GM19468 (cell line): ENCODE measurements around the gene MYL6.
"Not testable (repeated sequence)": the region's sequence is repeated elsewhere in the genome, so short reads cannot be mapped to it uniquely, and the experiment has no call there.

ENCODE experiments used
- ATAC-seq: cut with Tn5 transposase; IDR thresholded peaks from one replicate; pipeline ENCODE4 v1.9.1; 2021; ENCODE audit warnings: mild to moderate bottlenecking, moderate library complexity, moderate number of reproducible peaks; ENCODE audit not compliant: unreplicated experiment; ENCODE audit errors: extremely low read depth

MYL6 gene

DNA sequence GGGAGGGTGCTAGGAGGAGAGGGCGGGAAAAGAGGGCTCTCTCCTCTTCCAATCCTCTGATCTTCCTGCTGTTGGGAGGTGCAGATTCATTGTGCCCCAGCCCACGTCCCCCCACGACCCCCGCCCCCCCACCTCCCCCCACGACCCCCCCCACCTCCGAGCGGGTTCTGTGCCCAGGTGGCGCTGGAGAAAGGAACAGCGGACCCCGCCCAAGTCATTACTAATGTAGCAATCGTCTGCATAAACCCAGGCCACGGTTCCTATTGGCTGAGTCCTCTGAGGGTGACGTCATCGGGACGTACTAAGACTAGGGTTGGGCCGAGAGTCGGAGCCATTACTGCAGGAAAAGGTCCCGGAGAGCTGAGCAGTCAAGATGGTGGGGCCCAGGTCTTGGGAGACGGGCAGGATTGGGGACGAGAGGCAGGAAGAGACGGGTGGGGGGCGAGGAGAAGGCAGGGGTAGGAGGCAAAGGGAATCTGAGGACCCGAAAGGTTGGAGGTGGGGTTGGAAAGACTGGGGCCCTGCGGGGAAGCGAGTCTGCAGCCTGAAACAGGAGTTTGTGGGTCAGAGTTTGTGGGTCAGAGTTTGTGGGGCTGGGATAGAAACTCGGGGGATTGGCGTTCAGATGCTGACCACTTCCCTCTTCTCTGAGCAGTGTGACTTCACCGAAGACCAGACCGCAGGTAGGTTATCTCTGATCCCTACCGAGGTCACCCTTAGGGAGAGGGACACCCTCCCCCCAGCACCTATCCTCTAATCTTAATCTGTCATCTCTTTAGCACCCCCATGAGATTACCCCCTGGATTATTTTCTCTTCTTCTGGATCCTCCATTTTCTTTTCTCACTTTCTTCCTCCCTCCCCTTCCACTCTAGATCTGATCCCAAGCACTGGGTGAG, at the start of gene MYL6:
Gene MYL6, plus strand, starts transcription at position 331 of the 897 bp plus-strand sequence. Its CDS starts 43 bp downstream, at position 374.
- peak; percentile 88 for ATAC-seq

DNA sequence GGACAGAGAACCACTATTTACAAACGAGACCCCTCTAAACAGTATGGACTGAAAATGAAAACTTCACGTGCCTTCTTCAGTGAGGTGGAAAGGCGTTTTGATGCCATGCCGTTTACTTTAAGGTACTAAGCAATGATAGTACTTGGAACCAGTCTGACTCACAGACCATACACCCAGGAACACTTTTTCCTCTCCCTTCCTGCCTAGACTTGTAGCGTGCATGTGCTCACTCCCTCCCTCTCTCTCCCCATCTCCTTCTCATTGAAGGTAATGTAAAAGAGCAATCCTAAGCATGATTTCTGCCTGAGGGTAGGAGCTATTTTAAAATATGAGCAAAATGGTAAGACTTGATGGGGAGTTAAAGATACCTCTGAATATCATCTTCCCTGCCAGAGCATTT, 47.6 kb upstream of the MYL6 start:
- ATAC-seq: no peak

DNA sequence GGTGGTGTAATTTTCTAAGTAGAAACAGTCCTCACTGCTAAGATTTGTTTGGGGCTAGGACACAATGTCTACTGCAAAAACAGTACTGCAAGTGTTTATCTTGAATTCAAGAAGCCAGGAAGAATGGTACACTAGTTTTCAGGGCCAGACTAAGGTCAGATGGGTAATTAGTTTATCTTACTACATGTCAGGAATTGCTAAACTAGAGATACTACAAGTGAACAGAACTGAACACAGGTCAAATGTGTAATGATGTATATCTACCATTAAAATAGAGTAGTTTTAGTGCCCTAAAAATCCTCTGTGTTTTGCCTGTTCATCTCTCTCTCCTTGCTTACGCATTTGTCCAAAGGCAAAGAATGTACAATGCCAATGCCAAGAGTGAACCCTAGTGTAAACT, 44.1 kb upstream of the MYL6 start:
- ATAC-seq: no peak

DNA sequence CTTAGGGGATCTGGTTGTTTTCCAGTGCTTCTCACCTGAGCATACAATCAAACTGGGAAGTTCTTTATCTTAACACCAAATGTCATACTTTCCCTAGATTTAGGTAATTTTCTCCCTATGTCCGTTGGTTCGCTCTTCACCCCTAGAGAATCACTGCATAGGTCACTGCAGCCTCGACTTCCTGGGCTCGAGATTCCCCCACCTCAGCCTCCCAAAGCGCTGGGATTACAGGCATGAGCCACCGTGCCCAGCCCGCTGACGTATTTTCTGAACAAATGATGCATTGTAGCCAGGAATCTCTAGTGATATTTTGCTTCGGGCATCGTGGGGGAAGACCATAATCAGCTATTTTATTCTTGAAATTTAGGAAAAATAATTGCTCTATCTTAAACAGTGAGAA, 42.8 kb upstream of the MYL6 start:
- ATAC-seq: no peak

DNA sequence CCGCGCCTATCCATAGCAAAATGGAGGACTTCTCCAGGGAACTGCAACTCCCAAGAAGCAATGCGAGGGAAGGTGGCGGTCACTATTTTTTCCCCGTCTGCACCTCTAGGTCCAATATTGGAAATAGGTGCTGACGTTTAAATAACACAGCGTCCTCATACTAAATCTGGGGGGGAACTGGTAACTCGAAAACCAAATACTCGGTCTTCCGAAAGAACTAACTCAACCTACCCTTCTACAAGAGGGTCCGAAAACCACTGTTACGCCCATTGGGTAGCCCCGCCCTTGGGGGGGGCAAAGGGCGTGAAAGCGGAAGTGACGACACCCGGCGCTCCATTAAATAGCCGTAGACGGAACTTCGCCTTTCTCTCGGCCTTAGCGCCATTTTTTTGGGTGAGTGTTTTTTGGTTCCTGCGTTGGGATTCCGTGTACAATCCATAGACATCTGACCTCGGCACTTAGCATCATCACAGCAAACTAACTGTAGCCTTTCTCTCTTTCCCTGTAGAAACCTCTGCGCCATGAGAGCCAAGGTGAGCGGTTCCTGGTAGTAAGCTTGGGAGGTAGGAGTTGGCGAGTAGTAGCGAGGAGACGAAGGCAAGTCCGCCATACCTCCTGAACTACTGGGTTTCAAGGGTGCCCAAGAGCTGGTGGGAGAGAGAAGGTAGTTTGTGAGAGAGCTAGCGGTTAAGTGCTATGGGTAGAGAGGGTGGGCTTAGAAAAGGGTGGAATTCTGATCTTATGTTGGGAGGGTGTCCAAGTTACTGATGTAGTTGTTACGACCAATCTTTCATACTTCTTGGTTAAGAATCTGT, 41.7 kb upstream of the MYL6 start, which contains the start of gene RPL41:
Gene RPL41, plus strand, starts transcription at position 367 of the 815 bp plus-strand sequence.
- ATAC-seq: no peak

DNA sequence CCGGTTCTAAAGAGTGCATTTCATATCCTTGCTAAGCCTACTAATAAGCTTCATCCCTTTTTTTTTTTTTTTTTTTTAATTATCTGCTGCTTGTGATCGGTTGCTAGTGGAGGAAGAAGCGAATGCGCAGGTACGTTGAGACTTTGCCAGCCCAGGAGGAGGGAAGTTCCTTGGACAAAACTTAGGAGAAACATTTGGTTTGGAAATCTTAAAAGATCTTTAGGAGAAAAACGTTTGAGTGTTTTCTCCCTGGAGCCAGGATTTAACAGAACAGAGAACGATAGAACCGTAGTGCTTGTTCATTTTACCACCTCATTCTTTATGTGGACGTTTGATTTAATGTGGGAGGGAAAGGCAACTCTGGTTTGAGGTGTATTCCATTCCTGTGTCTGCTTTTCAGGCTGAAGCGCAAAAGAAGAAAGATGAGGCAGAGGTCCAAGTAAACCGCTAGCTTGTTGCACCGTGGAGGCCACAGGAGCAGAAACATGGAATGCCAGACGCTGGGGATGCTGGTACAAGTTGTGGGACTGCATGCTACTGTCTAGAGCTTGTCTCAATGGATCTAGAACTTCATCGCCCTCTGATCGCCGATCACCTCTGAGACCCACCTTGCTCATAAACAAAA, 41.0 kb upstream of the MYL6 start:
- not testable (repeated sequence) for ATAC-seq

DNA sequence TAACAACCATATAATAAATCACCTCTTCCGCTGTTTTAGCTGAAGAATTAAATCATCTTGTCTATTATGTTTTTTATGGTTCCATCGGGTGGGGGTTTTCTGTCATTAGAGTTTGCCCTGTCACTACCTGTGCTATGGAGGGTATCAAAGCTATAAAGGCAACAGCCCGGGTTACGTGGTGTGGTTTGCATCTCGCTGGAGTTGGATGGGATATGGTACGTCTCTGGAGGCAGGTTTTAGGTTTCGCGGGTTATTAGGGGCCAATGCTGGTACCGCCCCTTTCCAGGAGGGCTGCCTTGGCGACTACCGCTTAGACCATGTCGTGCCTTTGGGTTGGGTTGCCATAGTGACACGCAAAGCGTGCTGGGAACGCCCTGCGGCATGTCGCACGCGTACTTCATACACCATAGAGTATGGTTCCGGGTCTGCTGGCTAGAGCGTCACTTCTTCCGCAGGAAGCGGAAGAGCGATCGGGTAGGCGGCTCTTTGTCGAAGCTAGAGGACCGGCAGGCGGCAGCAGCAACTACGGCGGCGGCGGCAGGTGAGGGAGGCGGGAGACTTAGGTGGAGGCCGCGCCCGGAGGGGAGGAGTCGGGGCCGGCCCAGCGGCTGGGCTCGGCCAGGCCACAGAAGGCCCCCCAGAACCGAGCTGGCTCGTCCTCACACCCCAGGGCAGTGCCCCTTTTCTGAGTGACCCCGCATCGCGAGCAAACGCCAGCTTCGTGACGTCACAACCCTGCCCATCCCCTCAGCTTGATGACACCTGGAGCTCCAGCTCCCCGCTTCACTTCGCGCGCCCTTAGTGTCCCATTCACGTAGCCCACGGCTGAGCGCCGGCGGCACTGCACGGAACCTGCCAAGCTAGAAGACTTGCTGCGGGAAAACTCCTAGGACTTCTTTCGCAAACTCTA, 40.1 kb upstream of the MYL6 start, which contains the start of gene ZC3H10:
Gene ZC3H10, plus strand, starts transcription at position 489 of the 910 bp plus-strand sequence. CDS start 2,297 bp downstream, outside the sequence.
- ATAC-seq: peak; percentile 87

DNA sequence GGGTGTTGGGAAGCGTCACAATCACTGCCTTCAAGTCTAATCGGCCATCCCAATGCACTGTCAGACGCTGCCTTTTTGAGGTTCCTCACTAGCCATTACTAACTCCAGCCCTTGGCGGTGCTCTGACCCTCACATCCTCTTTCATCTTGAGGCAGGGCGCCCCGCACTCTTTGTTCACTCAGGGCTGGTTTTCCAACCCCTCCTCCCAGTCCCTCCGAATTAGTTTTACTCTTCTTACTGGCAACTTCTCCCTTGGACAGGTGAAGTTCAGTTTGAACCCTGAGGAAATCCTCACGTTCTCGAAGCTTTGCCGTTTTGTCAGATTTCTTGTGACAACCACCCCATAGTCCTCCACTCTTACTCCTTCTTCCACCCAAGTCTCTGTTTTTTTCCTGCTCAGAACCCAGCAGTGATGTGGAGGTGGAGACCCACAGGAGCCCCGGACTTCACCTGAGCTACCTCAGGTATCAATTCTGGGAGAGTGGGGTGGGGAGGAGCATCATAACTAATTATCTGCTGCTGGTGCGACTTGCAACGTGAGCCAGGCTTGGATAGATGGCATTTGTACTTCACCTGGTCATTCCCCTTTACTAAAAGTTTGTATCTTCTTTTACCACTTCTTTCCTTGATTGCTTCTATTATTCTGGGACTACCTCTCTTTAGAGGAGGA, 39.3 kb upstream of the MYL6 start:
- ATAC-seq: no peak

DNA sequence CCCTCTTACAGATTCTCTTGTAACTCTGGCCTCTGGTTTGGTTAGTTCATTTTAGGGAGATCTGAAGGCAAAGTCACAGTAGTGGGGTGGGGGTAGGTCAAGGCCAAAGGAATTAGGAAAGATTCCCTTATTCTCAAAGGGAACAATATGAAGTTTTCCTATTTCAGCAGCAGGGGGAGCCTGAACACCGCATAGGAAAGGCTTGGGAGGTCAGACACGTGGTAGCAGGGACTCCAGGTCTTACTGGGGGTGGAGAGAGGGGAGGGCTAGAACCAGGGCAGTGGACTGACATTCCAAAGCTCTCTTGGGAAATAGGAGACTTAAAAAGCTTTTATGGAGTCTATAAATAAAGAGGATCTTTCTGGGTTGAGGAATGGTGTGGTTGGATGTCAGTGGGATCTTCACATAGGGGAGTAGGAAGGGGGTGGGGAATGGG, 38.8 kb upstream of the MYL6 start:
- ATAC-seq: no peak

DNA sequence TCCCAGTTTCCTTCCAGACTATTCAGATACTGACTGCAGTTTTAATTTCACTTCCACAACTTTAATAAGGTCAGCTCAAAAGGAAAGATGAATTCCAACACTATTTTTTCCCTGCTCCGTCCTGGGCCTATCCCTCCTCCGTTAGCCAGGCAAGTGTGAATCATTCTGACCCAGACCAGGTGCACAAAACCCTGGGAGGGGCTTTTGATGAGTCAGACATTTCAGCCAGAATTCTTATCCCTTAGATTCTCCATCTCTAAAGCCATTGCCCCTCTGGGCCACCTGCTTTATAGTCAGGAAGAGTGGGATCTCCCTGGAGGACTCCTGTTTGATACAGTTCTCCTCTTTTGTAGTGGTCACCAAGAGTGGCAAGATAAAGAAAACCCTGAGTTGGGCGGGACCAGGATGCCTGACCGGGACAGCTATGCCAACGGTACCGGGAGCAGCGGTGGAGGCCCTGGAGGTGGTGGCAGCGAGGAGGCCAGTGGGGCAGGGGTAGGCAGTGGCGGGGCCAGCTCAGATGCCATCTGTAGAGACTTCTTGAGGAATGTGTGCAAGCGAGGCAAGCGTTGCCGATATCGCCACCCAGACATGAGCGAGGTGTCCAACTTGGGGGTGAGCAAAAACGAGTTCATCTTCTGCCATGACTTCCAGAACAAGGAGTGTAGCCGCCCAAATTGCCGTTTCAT, 37.9 kb upstream of the MYL6 start:
- no peak for ATAC-seq

DNA sequence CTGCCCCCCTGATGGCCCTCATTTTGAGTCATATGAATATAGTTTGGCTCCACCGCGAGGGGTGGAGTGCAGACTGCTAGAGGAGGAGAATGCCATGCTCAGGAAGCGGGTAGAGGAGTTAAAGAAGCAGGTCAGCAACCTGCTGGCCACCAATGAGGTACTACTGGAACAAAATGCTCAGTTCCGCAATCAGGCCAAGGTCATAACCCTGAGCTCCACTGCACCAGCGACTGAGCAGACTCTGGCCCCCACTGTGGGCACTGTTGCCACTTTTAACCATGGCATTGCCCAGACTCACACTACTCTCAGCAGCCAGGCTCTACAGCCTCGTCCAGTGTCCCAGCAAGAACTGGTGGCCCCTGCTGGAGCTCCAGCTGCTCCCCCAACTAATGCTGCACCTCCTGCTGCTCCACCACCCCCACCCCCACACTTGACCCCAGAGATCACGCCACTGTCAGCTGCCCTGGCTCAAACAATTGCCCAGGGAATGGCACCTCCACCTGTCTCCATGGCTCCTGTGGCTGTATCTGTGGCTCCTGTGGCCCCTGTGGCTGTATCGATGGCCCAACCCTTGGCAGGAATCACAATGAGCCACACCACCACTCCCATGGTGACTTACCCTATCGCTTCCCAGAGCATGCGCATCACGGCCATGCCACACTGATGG, 36.8 kb upstream of the MYL6 start:
- ATAC-seq: no peak

DNA sequence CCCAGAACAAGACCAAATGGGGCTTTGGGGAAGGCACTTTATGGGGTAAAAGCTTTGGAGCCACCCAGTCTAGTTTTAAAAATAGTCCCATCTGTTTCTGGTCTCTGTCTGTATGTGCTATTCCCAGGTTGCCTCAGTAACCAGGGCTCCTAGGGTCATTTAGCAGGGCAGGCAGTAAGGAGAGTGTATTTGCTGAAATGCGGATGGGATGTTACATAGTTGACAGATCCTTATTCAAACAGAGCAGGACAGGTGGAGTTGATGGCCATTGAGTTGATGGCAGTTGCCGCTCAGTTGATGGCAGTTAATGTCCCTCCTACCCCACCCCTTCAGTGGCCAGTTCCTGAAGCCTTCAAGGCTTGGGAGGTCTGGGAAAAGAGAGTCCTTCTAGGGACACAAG, 35.5 kb upstream of the MYL6 start:
- ATAC-seq: no peak

DNA sequence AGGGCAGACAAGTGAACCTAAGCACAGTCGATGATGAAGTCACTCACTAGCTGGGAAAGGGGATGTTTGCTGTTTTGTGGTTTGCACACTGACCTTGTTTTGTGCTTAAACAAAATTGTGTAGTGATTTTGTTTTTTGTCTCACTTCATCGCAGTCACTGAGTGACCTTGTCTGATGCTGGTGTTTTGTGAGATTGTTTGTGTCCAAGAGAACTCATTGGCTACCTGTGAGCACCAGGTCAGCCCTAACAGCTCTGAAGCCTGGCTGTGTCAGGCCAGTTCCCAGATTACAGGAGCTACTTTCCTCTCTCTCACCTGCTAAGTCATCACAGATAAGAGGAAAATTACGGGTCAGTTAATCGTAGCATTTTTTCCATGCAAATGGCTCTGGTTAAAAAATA, 34.0 kb upstream of the MYL6 start:
- ATAC-seq: no peak

DNA sequence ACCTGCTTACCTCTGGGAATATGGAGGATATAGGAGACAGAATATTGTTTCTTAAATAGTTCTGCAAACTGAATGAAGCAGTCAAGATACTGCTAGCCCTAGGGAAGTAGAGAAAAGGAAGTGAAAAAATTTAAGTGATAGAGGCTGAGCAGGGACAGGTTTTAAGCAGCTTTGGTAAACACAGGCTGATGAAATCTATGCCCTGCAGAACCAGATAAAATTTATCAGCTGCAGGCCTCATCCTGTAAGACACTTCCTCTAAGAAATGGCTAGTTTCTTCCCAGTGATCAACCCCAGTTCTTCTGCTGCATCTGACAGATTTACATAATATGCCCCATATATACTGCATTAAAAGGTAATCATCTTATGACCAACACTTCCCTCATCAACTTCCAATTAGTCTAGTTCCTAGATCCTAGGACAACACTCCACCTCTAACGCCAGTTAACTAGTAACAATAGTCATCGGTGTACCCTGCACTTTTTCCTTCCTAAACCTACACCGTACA, 31.4 kb upstream of the MYL6 start:
- ATAC-seq: no peak

DNA sequence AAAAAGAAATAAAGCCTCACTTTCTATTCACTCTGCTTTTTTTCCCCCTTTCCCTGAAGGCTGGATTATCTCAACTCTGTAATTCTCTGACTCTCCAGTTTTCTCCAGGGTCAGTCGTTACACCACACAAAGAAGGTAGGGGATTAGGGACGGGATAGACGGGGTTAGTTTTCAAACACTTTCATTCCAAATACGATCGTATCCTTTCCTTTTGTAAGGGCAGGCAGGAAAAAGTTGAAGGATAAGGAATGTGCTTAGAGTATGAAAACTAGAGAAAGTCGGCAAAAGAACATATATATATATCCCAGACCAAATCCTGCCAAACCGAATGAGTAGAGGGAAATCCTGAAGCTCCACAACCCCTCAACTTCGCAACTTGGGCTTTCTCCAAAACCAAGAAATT, 30.7 kb upstream of the MYL6 start:
- ATAC-seq: no peak

DNA sequence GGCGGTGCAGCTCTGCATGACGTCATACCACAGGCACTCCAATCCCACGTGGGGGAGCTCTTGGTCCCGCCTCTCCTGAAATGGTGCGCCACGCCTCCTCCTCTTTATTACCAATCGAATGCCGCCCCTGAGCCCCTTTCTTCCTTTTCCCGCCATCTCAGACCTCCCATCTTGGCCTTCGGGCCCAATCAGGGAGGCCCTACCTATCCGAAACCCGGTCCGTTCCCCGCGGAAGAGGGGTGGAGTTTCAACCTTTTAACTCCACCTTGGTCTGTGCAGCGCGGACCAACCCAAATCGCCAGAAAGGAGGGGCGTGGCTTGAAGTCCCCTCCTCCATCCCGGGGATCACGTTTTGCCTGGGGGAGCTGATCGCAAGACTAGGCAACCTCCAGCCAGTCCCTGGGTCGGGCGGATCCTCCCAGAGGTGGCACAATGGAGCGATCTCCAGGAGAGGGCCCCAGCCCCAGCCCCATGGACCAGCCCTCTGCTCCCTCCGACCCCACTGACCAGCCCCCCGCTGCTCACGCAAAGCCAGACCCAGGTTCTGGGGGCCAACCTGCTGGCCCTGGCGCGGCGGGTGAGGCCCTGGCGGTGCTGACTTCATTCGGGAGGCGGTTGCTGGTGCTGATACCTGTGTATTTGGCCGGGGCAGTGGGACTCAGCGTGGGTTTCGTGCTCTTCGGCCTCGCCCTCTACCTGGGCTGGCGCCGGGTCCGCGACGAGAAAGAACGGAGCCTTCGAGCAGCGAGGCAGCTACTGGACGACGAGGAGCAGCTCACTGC, 30.1 kb upstream of the MYL6 start, which contains the start of gene ESYT1:
Gene ESYT1, plus strand, starts transcription at position 380 of the 782 bp plus-strand sequence. Its CDS starts 53 bp downstream, at position 433.
- ATAC-seq: peak; percentile 85
